SKM-1 (cell line): ENCODE results near the gene VPREB1.
"Not testable (repeated sequence)": the region's sequence is repeated elsewhere in the genome, so short reads cannot be mapped to it uniquely, and the experiment has no call there.

ENCODE experiments used
- DNase-seq: peaks from one replicate; lab custom pipeline; 2025; ENCODE audit not compliant: unreplicated experiment; lab: John Stamatoyannopoulos, UW

Gene VPREB1

GRCh38 chr22:22244316-22245250, at the start of gene VPREB1:
VPREB1 (plus strand) TSS chr22:22244786; CDS start chr22:22244814, 28 bp downstream.
- no peak for DNase-seq

GRCh38 chr22:22194931-22195264, 49.7 kb upstream of the VPREB1 start:
- DNase-seq: no peak

- peak; percentile 36 for DNase-seq
Measured at GRCh38 chr22:22195265-22196017, 49.1 kb upstream of the VPREB1 start.

GRCh38 chr22:22196018-22196533, 48.5 kb upstream of the VPREB1 start:
- DNase-seq: no peak

- no peak for DNase-seq
Measured at GRCh38 chr22:22196833-22197477, 47.6 kb upstream of the VPREB1 start.

GRCh38 chr22:22197993-22198402, 46.6 kb upstream of the VPREB1 start:
- DNase-seq: no peak

GRCh38 chr22:22198751-22199150, 45.8 kb upstream of the VPREB1 start:
- DNase-seq: no peak

- no peak for DNase-seq
Measured at GRCh38 chr22:22199634-22200033, 45.0 kb upstream of the VPREB1 start.

- DNase-seq: no peak
Measured at GRCh38 chr22:22200569-22201184, 43.9 kb upstream of the VPREB1 start.

GRCh38 chr22:22201185-22201929, 43.2 kb upstream of the VPREB1 start:
- DNase-seq: peak; percentile 29

GRCh38 chr22:22201930-22202343, 42.6 kb upstream of the VPREB1 start:
- no peak for DNase-seq

GRCh38 chr22:22203048-22203971, 41.3 kb upstream of the VPREB1 start:
- DNase-seq: no peak

- peak; percentile 69 for DNase-seq
Measured at GRCh38 chr22:22207845-22208564, 36.6 kb upstream of the VPREB1 start.

GRCh38 chr22:22208652-22209051, 35.9 kb upstream of the VPREB1 start:
- DNase-seq: no peak

GRCh38 chr22:22209080-22209640, 35.4 kb upstream of the VPREB1 start:
- DNase-seq: not testable (repeated sequence)

GRCh38 chr22:22210375-22210774, 34.2 kb upstream of the VPREB1 start:
- no peak for DNase-seq

GRCh38 chr22:22210889-22211833, 33.4 kb upstream of the VPREB1 start:
- no peak for DNase-seq
